Stimulated activated CD8-positive, alpha-beta memory T cell treated with anti-CD3 and anti-CD28 coated beads, Interleukin-7, amount 100 ng/mL, for 24 hours (primary cell): Measurements from ENCODE around the gene PRKN.
"Not testable (repeated sequence)": the region's sequence is repeated elsewhere in the genome, so short reads cannot be mapped to it uniquely, and the experiment has no call there.

Source experiments
- DNase-seq: peaks from one replicate; pipeline ENCODE4 v3.0.0-alpha.2; 2020; ENCODE audit warnings: low read depth

PRKN gene

GRCh38 chr6:161542346-161542980, 1185.1 kb downstream of the PRKN start:
- no peak for DNase-seq

GRCh38 chr6:161540532-161540931, 1187.0 kb downstream of the PRKN start:
- no peak for DNase-seq

GRCh38 chr6:161536224-161536630, 1191.3 kb downstream of the PRKN start:
- no peak for DNase-seq

GRCh38 chr6:161534264-161534873, 1193.2 kb downstream of the PRKN start:
- DNase-seq = no peak

GRCh38 chr6:161533266-161533665, 1194.3 kb downstream of the PRKN start:
- no peak for DNase-seq

- DNase-seq = no peak
Observed at GRCh38 chr6:161532536-161532935, 1195.0 kb downstream of the PRKN start.

GRCh38 chr6:161526794-161527193, 1200.8 kb downstream of the PRKN start:
- no peak for DNase-seq

GRCh38 chr6:161523362-161523761, 1204.2 kb downstream of the PRKN start:
- DNase-seq = no peak

GRCh38 chr6:161522276-161522675, 1205.3 kb downstream of the PRKN start:
- no peak for DNase-seq

- DNase-seq = no peak
Observed at GRCh38 chr6:161511447-161512095, 1216.0 kb downstream of the PRKN start.

- DNase-seq = no peak
Observed at GRCh38 chr6:161508341-161508740, 1219.2 kb downstream of the PRKN start.

- DNase-seq = no peak
Observed at GRCh38 chr6:161507375-161507774, 1220.2 kb downstream of the PRKN start.

GRCh38 chr6:161503570-161503969, 1224.0 kb downstream of the PRKN start:
- no peak for DNase-seq

GRCh38 chr6:161498881-161499280, 1228.7 kb downstream of the PRKN start:
- DNase-seq = no peak

- DNase-seq = no peak
Observed at GRCh38 chr6:161498359-161498758, 1229.2 kb downstream of the PRKN start.

- DNase-seq = no peak
Observed at GRCh38 chr6:161496941-161497340, 1230.6 kb downstream of the PRKN start.

GRCh38 chr6:161496271-161496670, 1231.3 kb downstream of the PRKN start:
- DNase-seq = not testable (repeated sequence)

GRCh38 chr6:161494566-161494965, 1233.0 kb downstream of the PRKN start:
- DNase-seq = no peak

GRCh38 chr6:161493576-161494118, 1233.9 kb downstream of the PRKN start:
- no peak for DNase-seq

GRCh38 chr6:161489626-161490306, 1237.8 kb downstream of the PRKN start:
- DNase-seq = no peak

- DNase-seq = no peak
Observed at GRCh38 chr6:161487694-161488093, 1239.9 kb downstream of the PRKN start.

- no peak for DNase-seq
Observed at GRCh38 chr6:161487217-161487531, 1240.4 kb downstream of the PRKN start.
